ENCODE data around the gene NDFIP1.

The NDFIP1 gene

DNA sequence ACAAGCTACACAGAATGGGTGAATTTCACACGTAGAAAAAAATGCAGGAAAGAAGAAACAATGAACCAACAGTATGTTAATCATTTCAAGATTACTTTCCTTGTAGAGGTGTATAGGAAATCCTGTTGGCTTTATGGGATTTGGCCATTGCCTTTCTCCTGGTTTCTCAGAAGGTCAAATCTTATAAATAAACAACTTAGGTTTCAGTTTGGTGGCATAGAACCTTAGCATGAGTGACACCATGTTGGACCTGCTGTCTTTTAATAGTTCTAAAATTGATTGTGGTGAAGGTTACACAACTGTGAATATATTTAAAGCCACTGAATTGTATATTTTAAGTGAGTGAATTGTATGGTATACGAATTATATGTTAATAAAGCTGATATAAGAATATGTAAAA lies 16.7 kb upstream of the NDFIP1 start:
- TF ChIP-seq, protein P1, sequence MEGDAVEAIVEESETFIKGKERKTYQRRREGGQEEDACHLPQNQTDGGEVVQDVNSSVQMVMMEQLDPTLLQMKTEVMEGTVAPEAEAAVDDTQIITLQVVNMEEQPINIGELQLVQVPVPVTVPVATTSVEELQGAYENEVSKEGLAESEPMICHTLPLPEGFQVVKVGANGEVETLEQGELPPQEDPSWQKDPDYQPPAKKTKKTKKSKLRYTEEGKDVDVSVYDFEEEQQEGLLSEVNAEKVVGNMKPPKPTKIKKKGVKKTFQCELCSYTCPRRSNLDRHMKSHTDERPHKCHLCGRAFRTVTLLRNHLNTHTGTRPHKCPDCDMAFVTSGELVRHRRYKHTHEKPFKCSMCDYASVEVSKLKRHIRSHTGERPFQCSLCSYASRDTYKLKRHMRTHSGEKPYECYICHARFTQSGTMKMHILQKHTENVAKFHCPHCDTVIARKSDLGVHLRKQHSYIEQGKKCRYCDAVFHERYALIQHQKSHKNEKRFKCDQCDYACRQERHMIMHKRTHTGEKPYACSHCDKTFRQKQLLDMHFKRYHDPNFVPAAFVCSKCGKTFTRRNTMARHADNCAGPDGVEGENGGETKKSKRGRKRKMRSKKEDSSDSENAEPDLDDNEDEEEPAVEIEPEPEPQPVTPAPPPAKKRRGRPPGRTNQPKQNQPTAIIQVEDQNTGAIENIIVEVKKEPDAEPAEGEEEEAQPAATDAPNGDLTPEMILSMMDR (IDR thresholded peaks at IDR 0.05; ENCODE audit: low read depth, low read length): no peak

DNA sequence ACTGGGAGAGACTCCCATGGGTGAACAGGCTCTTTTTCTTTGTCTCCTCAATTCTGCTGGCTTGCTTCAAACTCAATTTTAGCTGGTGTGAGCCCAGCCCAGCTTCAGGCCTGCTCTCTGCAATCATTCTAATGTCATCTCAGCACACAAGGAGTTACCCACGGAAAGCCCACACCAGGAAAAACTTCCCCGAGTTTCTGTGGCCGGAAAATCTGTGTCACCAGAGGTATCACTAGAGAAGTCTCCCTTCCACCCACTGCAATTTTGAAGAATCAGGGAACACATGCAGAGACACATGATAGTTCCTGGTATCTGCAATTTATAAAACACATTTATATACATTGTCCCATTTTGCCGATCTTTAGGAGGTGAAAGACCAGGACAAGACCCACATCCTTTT lies 13.5 kb upstream of the NDFIP1 start:
- TF ChIP-seq, protein P1 (IDR thresholded peaks at IDR 0.05; ENCODE audit: low read depth, low read length): no peak
- no peak for DNase-seq (ENCODE audit: extremely low read depth, low read depth)

More for the DNA sequence above, 16.7 kb upstream of the NDFIP1 start:
- no peak for DNase-seq (ENCODE audit: extremely low read depth, low read depth)

DNA sequence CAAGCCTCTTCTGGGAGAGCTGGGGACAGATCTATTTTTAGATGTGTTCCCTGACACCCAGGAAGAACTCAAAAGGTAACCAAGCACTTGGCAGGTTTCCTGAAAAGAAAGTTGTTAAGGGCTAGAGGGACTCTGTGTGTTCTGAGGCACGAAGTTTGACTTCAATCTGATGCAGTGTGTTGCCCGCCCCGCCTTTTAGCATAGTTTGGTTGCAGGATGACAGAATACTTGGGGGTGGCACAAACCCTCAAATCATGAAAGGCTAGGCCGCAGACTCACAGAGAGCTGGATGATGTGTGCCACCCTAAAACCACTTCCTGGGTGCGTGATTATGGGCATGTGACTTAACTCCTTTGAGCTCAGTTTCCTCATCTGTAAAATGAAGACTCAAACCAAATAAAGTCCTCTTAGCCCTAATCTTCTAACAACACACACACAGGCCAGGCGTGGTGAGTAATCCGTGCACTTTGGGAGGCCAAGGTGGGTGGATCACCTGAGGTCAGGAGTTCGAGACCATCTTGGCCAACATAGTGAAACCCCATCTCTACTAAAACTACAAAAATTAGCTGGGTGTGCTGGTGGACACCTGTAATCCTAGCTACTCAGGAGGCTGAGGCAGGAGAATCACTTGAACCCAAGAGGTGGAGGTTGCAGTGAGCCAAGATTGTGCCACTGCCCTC lies 12.8 kb upstream of the NDFIP1 start:
- TF ChIP-seq, protein P1 (IDR thresholded peaks at IDR 0.05; ENCODE audit: low read depth, low read length): no peak

DNA sequence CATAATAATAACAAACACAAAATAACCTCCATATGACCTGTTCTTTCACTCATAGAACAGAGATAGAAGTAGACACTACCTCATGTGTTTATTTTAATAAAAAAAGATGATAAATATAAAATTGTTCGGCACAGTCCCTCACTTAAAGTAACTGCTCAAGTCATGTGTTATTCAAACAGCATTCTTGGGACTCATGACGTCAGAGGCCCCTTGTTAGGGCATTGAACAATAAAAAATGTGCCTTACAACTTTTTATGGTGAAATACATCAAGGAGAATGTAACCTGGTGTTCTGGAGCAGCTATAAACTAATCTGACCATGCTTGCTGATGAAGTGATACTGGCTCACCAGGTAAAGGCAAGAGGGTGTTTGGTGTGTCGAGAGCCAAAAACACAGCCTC lies 12.2 kb upstream of the NDFIP1 start:
- no peak for DNase-seq (ENCODE audit: extremely low read depth, low read depth)
- TF ChIP-seq, protein P1 (IDR thresholded peaks at IDR 0.05; ENCODE audit: low read depth, low read length): no peak

More for the DNA sequence above, 12.8 kb upstream of the NDFIP1 start:
- DNase-seq (ENCODE audit: extremely low read depth, low read depth): no peak

DNA sequence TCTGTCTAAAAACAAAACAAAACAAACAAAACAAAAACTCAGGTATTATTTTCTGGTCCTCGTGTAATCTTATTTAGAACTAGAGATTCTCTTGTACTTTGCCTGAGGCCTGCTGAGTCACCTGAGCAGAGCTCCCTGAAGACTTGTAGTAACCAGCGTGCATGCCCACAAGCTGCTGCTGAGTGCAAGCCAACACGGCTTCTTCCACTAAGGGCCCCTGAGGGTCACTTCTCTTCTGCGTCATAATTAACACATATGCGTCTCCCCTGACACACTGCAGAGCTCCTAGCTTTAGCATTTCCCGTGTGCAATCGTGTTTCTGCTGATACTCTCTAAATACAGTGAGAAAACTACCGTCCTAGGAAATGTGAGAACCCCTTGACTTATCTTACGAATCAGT lies 10.9 kb upstream of the NDFIP1 start:
- TF ChIP-seq, protein P1 (IDR thresholded peaks at IDR 0.05; ENCODE audit: low read depth, low read length): no peak
- no peak for DNase-seq (ENCODE audit: extremely low read depth, low read depth)

DNA sequence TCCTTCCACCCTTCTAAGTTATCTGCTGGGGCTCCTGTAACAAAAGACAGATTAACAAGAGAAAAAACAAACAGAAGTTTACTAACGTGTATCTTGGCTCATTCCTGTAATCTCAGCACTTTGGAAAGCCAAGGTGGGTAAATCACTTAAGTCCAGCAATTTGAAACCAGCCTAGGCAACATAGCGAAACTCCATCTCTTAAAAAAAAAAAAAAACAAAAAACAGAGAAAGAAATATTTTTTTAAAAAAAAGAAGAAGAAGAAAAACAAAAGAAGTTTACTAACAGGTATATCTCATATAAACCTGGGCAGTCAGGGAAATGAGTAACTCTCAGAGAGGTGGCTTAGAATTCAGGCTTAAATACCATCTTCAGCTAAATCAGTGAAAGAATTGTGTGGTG lies 10.3 kb upstream of the NDFIP1 start:
- TF ChIP-seq, protein P1 (IDR thresholded peaks at IDR 0.05; ENCODE audit: low read depth, low read length): no peak
- DNase-seq (ENCODE audit: extremely low read depth, low read depth): no peak

DNA sequence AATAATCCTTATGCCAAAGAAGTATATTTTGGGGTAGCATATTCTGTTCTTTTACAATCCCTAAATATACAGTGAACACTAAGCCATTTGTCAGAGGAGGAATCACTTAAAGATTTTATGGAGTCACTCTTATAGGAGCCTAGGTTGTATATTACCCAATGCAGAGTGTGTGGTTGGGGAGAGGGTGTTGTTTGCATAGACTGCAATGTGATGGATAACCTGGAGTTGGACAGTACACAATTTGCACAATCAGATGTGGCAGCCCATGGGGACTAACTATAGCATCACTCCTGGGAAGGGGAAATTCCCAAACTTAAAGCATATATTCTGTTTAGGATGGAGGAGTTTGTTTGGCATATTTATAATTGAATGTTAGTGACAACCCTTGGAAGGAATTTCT lies 9.6 kb upstream of the NDFIP1 start:
- no peak for DNase-seq (ENCODE audit: extremely low read depth, low read depth)
- TF ChIP-seq, protein P1 (IDR thresholded peaks at IDR 0.05; ENCODE audit: low read depth, low read length): no peak

Measured in AG09319 (cell line).